ENCODE data around the gene CHST11.

Gene CHST11

GRCh38 chr12:104746467-104747088 lies 289.8 kb downstream of the CHST11 start:
- DNase-seq (ENCODE audit: low read depth): no peak
- TF ChIP-seq CTCF (IDR thresholded peaks at IDR 0.05; ENCODE audit: low read length, missing control alignments): no peak
- no peak overlapping the region for H3K4me3 ChIP-seq (replicated peaks; ENCODE audit: low read depth, low read length)

- H3K4me3 ChIP-seq (replicated peaks; ENCODE audit: low read depth, low read length): no peak overlapping the region
- DNase-seq (ENCODE audit: low read depth): no peak
- no peak for TF ChIP-seq CTCF (IDR thresholded peaks at IDR 0.05; ENCODE audit: low read length, missing control alignments)
Measured at GRCh38 chr12:104747330-104747729, 290.6 kb downstream of the CHST11 start.

- TF ChIP-seq CTCF (IDR thresholded peaks at IDR 0.05; ENCODE audit: low read length, missing control alignments): no peak
- no peak for DNase-seq (ENCODE audit: low read depth)
- H3K4me3 ChIP-seq (replicated peaks; ENCODE audit: low read depth, low read length): no peak overlapping the region
Measured at GRCh38 chr12:104747955-104748354, 291.2 kb downstream of the CHST11 start.

GRCh38 chr12:104748356-104748755 lies 291.6 kb downstream of the CHST11 start:
- DNase-seq (ENCODE audit: low read depth): no peak
- no peak overlapping the region for H3K4me3 ChIP-seq (replicated peaks; ENCODE audit: low read depth, low read length)
- no peak for TF ChIP-seq CTCF (IDR thresholded peaks at IDR 0.05; ENCODE audit: low read length, missing control alignments)

- no peak overlapping the region for H3K4me3 ChIP-seq (replicated peaks; ENCODE audit: low read depth, low read length)
- no peak for DNase-seq (ENCODE audit: low read depth)
- TF ChIP-seq CTCF (IDR thresholded peaks at IDR 0.05; ENCODE audit: low read length, missing control alignments): no peak
Measured at GRCh38 chr12:104748790-104749189, 292.0 kb downstream of the CHST11 start.

- H3K4me3 ChIP-seq (replicated peaks; ENCODE audit: low read depth, low read length): no peak overlapping the region
- no peak for TF ChIP-seq CTCF (IDR thresholded peaks at IDR 0.05; ENCODE audit: low read length, missing control alignments)
- DNase-seq (ENCODE audit: low read depth): no peak
Measured at GRCh38 chr12:104749545-104749944, 292.8 kb downstream of the CHST11 start.

GRCh38 chr12:104750061-104750460 lies 293.3 kb downstream of the CHST11 start:
- no peak for DNase-seq (ENCODE audit: low read depth)
- TF ChIP-seq CTCF (IDR thresholded peaks at IDR 0.05; ENCODE audit: low read length, missing control alignments): no peak
- no peak overlapping the region for H3K4me3 ChIP-seq (replicated peaks; ENCODE audit: low read depth, low read length)

Measured in fibroblast of pulmonary artery (primary cell).